GM12878 (cell line): ENCODE measurements around the gene GLRX5. TPM values are rescaled to one million over a fixed set of nuclear protein-coding genes. Genes with fewer than 3 reads are reported as not detected.

Source experiments
- ATAC-seq: fragments of 200-7000 bp; cut with Tn5 transposase; 3 replicates; pipeline ENCODE4 v1.9.1; 2020; ENCODE audit warnings: mild to moderate bottlenecking, moderate library complexity
- BruUV-seq: library from RNA; stranded (reverse); fragments of 400-500 nt; replicated peaks from 2 replicates; lab custom pipeline; 2021; lab: Mats Ljungman, UMichigan
- CTCF ChIA-PET: fragments of 300-600 bp; sonication (Branson Sonifier 250); formaldehyde crosslinking; extraction: SDS; loops from one replicate; lab custom pipeline; 2021; ENCODE audit warnings: inconsistent platforms; lab: Yijun Ruan, JAX
- POLR2A ChIA-PET: fragments of 350-600 bp; formaldehyde crosslinking; extraction: SDS; loops from one replicate; lab custom pipeline; 2021; ENCODE audit warnings: inconsistent platforms; lab: Charles Lee
- RAD21 ChIA-PET: fragments of 300-600 bp; sonication (Branson Sonifier 250); formaldehyde crosslinking; loops from one replicate; lab custom pipeline; 2023; ENCODE audit warnings: antibody characterized with exemption; ENCODE audit not compliant: unreplicated experiment; lab: Charles Lee
- SMC1A ChIA-PET: fragments of 300-600 bp; sonication (Branson Sonifier 250); formaldehyde crosslinking; loops from one replicate; lab custom pipeline; 2023; ENCODE audit not compliant: unreplicated experiment, uncharacterized antibody; lab: Charles Lee
- DNase-seq: peaks from one replicate; pipeline ENCODE4 v3.0.0-alpha.2; 2011; ENCODE audit warnings: low read depth, low spot score
- FAIRE-seq: peaks from 3 replicates; lab custom pipeline; 2011; peaks lifted over from hg19 to GRCh38; lab: Jason Lieb, UNC
- H2AFZ ChIP-seq: 2 replicates; pipeline ENCODE4 v1.6.0; 2011; ENCODE audit warnings: low read depth, low read length, control low read depth; ENCODE audit not compliant: control insufficient read depth
- H3K27ac ChIP-seq: 2 replicates; pipeline ENCODE4 v1.5.1; 2011; ENCODE audit warnings: control low read depth; ENCODE audit not compliant: control insufficient read depth, insufficient read depth
- H3K27me3 ChIP-seq, 2 experiments: replicated peaks in 1 of 2; 2 replicates each; pipeline versions ENCODE4 v1.6.0 to v1.6.1; 2011; ENCODE audit warnings: low read length in 1 of 2; ENCODE audit not compliant: control insufficient read depth in 2 of 2, insufficient read depth in 2 of 2
- H3K36me3 ChIP-seq, 2 experiments: 2 replicates each; pipeline ENCODE4 v1.5.1; 2011; ENCODE audit warnings: low read length in 1 of 2; ENCODE audit not compliant: control insufficient read depth in 2 of 2, insufficient read depth in 2 of 2
- H3K4me1 ChIP-seq: 2 replicates; pipeline ENCODE4 v1.6.1; 2011; ENCODE audit warnings: mild to moderate bottlenecking, low read length, moderate library complexity, mixed read lengths; ENCODE audit not compliant: control insufficient read depth, insufficient read depth
- H3K4me2 ChIP-seq: 2 replicates; pipeline ENCODE4 v1.6.0; 2011; ENCODE audit warnings: control low read depth; ENCODE audit not compliant: control insufficient read depth, insufficient read depth
- H3K4me3 ChIP-seq: fragments of 200-600 bp; sonication (generic); 2 replicates; pipeline ENCODE4 v1.5.1; 2016
- H3K79me2 ChIP-seq: 2 replicates; pipeline ENCODE4 v1.6.0; 2011; ENCODE audit warnings: low read length; ENCODE audit not compliant: control insufficient read depth, insufficient read depth
- H3K9ac ChIP-seq: 2 replicates; pipeline ENCODE4 v1.8.0; 2011; ENCODE audit warnings: low read length, control low read depth, mixed read lengths; ENCODE audit not compliant: control insufficient read depth, insufficient read depth
- H3K9me3 ChIP-seq: replicated peaks from 3 replicates; pipeline ENCODE4 v1.5.1; 2011; ENCODE audit warnings: mild to moderate bottlenecking, low read length; ENCODE audit not compliant: control insufficient read depth, insufficient read depth
- H4K20me1 ChIP-seq: 2 replicates; pipeline ENCODE4 v1.6.0; 2011; ENCODE audit not compliant: control insufficient read depth, insufficient read depth
- CBX3 ChIP-seq: fragments of 200-600 bp; sonication (generic); IDR thresholded peaks from 2 replicates; pipeline ENCODE4 v1.6.1; 2016; ENCODE audit warnings: low read depth, borderline replicate concordance
- NFYA ChIP-seq: IDR thresholded peaks from 2 replicates; pipeline ENCODE4 v1.6.1; 2011; ENCODE audit warnings: low read depth, mild to moderate bottlenecking, low read length, improper control_type of control experiment, borderline replicate concordance
- NRF1 ChIP-seq: conservative IDR thresholded peaks from 2 replicates; pipeline ENCODE4 v1.6.1; 2011; ENCODE audit warnings: mild to moderate bottlenecking, low read depth, low read length, improper control_type of control experiment
- POLR2A ChIP-seq: IDR thresholded peaks from 2 replicates; pipeline ENCODE4 v1.6.1; 2011; ENCODE audit warnings: low read depth, mild to moderate bottlenecking, low read length
- RBBP5 ChIP-seq: fragments of 200-600 bp; sonication (generic); conservative IDR thresholded peaks from 2 replicates; pipeline ENCODE4 v1.6.1; 2016
- RFX5 ChIP-seq: IDR thresholded peaks from 2 replicates; pipeline ENCODE4 v1.6.1; 2011; ENCODE audit warnings: low read depth, low read length, improper control_type of control experiment
- SIX5 ChIP-seq: IDR thresholded peaks from 2 replicates; pipeline ENCODE4 v1.6.1; 2011; ENCODE audit warnings: mild to moderate bottlenecking, low read depth, low read length, moderate library complexity; ENCODE audit not compliant: severe bottlenecking
- SMARCA5 ChIP-seq: fragments of 450-650 bp; IDR thresholded peaks from 2 replicates; pipeline ENCODE4 v1.6.1; 2017; ENCODE audit warnings: mild to moderate bottlenecking
- SPI1 ChIP-seq: IDR thresholded peaks from 2 replicates; pipeline ENCODE4 v1.6.1; 2011; ENCODE audit warnings: low read depth, mild to moderate bottlenecking, low read length, moderate library complexity, borderline replicate concordance; ENCODE audit not compliant: insufficient read depth
- TAF1 ChIP-seq: IDR thresholded peaks from 2 replicates; pipeline ENCODE4 v1.6.1; 2011; ENCODE audit warnings: mild to moderate bottlenecking, low read depth, low read length, borderline replicate concordance
- YBX1 ChIP-seq: fragments of 450-650 bp; IDR thresholded peaks from 2 replicates; pipeline ENCODE4 v1.6.1; 2016; ENCODE audit warnings: antibody characterized with exemption
- WGBS: methylation state at CpG from one replicate; pipeline ENCODE4 v1.1.6; 2016; ENCODE audit warnings: low lambda C conversion rate; ENCODE audit not compliant: insufficient replicate concordance, insufficient coverage; ENCODE audit errors: missing lambda C conversion rate; 5-methylcytosine and 5-hydroxymethylcytosine counted together
- in situ Hi-C: fragments of 300-500 bp; cut with MboI; formaldehyde crosslinking; loops from 9 replicates; pipeline ENCODE4 v1.14.3; 2018; ENCODE audit warnings: mixed read lengths
- intact Hi-C: fragments of 100-400 bp; cut with micrococcal nuclease; formaldehyde crosslinking; loops from one replicate; pipeline ENCODE4 v1.14.2; 2022; ENCODE audit not compliant: unreplicated experiment
- polyA plus RNA-seq, 11 experiments: library from polyadenylated mRNA; depleted of rRNA in 4 of 11; unstranded in 6 of 11; stranded (reverse) in 5 of 11; fragments of >200 nt; fragmentation: Nextera tagmentation in 4 of 11; fragmentation: Illumina TruSeq in 1 of 11; extraction: Ambion mirVana in 4 of 11; extraction: Trizol in 1 of 11; gene quantifications; 1 replicate in 1 of 11; 2 replicates in 10 of 11; pipeline versions ENCODE4 v1.2.1 to v1.2.3, GENCODE V29; 2011 to 2016; ENCODE audit warnings: inconsistent platforms in 2 of 11, missing spikeins in 2 of 11, low read depth in 1 of 11
- total RNA-seq, 4 experiments: library from RNA; depleted of rRNA in 3 of 4; stranded (reverse); fragments of >200 nt in 3 of 4; fragmentation: Illumina TruSeq in 1 of 4; extraction: Trizol in 1 of 4; gene quantifications; 2 replicates each; pipeline versions ENCODE4 v1.2.1 to v1.2.3, GENCODE V29; 2013 to 2021
- TF ChIP-seq, protein P1 (sequence below): IDR thresholded peaks from 2 replicates; pipeline ENCODE4 v1.6.1; 2012; ENCODE audit warnings: low read depth, low read length, improper control_type of control experiment
- TF ChIP-seq, protein P2 (sequence below): IDR thresholded peaks from 2 replicates; pipeline ENCODE4 v1.6.1; 2011; ENCODE audit warnings: borderline replicate concordance, low read depth, mild to moderate bottlenecking, moderate library complexity, mixed read lengths, low read length; ENCODE audit not compliant: insufficient read depth; ENCODE audit errors: extremely low read length
- TF ChIP-seq, protein P3 (sequence below): fragments of 450-650 bp; IDR thresholded peaks from 2 replicates; pipeline ENCODE4 v1.6.1; 2016; ENCODE audit warnings: mild to moderate bottlenecking

GLRX5 gene
- total and polyA plus RNA-seq, 10 of the 15 experiments (the other 5 are each of a cell fraction or from before 2014, with no cell fraction given): 12.8 to 139 (median 55.4) TPM

DNA sequence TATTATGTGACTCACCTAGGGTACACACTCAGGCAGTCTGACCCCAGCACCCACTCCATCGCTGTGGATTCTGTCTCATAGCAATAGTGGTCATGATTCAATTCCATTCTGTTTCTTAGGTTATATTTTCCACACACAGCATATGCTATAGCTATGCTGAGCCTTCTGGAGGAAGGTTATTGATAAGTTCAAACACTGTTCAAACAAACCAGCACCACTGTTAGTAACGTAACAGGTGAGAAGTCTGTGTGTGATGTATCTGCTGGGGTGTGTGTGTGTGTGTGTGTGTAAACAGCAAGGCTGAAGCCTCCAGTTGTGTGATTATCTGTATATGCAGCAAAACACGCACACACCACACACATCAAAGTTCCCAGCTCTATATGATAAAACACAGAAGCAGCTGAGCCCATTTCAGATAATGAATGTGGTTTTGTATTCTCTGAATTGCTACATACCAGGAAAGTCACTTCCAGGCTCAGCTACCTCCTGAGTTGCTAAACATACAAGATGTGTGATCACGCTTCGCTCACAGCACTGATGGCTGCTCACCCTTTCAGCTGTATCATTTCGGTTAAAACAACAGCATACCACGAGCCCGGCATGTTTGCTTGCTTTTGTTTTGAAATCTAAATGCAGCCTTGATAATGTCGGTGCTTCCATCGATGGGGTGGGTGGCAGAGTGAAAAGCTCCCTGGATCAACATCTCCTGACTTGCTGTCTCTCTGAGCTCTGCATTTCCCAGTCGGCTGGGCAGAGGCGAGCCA is 11.6 kb upstream of the GLRX5 start:
- intact Hi-C loops (no loop called here), in situ Hi-C loops (no loop called here)
- peaks cover 3% of the 10 kb centered on the region; the same call in 1 of the 2 replicates for H3K79me2 ChIP-seq
- H2AFZ ChIP-seq: no peak overlapping the region
- CTCF ChIA-PET: interaction anchor here (0.6 to 18.0 kb wide), 11 partner anchors 8 to 96 kb away, joined by 3 to 525 read pairs (median 3); no protein-coding TSS in a partner anchor
- H3K4me2 ChIP-seq: no peak overlapping the region
- POLR2A ChIA-PET: interaction anchor here (0.8 to 3.1 kb wide), 4 partner anchors 12 to 27 kb away, joined by 3 to 6 read pairs (median 4); no protein-coding TSS in a partner anchor
- FAIRE-seq (no peak), ATAC-seq (no peak), DNase-seq (no peak)
- no peak for TF ChIP-seq RBBP5
- no peak for TF ChIP-seq POLR2A
- no peak for TF ChIP-seq CBX3
- no peak for TF ChIP-seq SIX5
- TF ChIP-seq YBX1: no peak
- no peak for TF ChIP-seq RFX5
- TF ChIP-seq NRF1: no peak
- TF ChIP-seq SPI1: no peak
- TF ChIP-seq, protein P1, sequence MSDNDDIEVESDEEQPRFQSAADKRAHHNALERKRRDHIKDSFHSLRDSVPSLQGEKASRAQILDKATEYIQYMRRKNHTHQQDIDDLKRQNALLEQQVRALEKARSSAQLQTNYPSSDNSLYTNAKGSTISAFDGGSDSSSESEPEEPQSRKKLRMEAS: no peak
- TF ChIP-seq SMARCA5: no peak
- TF ChIP-seq NFYA: no peak
- TF ChIP-seq TAF1: no peak
- TF ChIP-seq, protein P2, sequence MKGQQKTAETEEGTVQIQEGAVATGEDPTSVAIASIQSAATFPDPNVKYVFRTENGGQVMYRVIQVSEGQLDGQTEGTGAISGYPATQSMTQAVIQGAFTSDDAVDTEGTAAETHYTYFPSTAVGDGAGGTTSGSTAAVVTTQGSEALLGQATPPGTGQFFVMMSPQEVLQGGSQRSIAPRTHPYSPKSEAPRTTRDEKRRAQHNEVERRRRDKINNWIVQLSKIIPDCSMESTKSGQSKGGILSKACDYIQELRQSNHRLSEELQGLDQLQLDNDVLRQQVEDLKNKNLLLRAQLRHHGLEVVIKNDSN: no peak
- TF ChIP-seq, protein P3, sequence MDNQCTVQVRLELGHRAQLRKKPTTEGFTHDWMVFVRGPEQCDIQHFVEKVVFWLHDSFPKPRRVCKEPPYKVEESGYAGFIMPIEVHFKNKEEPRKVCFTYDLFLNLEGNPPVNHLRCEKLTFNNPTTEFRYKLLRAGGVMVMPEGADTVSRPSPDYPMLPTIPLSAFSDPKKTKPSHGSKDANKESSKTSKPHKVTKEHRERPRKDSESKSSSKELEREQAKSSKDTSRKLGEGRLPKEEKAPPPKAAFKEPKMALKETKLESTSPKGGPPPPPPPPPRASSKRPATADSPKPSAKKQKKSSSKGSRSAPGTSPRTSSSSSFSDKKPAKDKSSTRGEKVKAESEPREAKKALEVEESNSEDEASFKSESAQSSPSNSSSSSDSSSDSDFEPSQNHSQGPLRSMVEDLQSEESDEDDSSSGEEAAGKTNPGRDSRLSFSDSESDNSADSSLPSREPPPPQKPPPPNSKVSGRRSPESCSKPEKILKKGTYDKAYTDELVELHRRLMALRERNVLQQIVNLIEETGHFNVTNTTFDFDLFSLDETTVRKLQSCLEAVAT: no peak
- RAD21 ChIA-PET: interaction anchor here (1.0 to 9.8 kb wide), 8 partner anchors 9 to 79 kb away, joined by 3 to 171 read pairs (median 5); no protein-coding TSS in a partner anchor
- no TSS peak for BruUV-seq
- H3K27me3 ChIP-seq: no peaks in the 10 kb centered on the region
- H3K9me3 ChIP-seq: no peaks in the 10 kb centered on the region
- H3K36me3 ChIP-seq: no peaks in the 10 kb centered on the region
- SMC1A ChIA-PET: interaction anchor here (0.6 to 8.3 kb wide), 11 partner anchors 9 to 95 kb away, joined by 3 to 187 read pairs (median 6); no protein-coding TSS in a partner anchor
- H3K27ac ChIP-seq: no peak overlapping the region
- no peak overlapping the region for H3K9ac ChIP-seq
- no peaks in the 10 kb centered on the region for H4K20me1 ChIP-seq
- H3K4me1 ChIP-seq: peaks cover 23% of the 10 kb centered on the region
- no peak overlapping the region for H3K4me3 ChIP-seq
- 71% methylated on average over 12 of the region's 12 CpGs for WGBS
